GM12872 (cell line): ENCODE results near the gene NIPA2.

ENCODE experiments used
- CTCF ChIP-seq: IDR thresholded peaks from 3 replicates; pipeline ENCODE4 v1.5.1; 2011; ENCODE audit warnings: low read depth, mild to moderate bottlenecking, low read length, moderate library complexity; ENCODE audit not compliant: insufficient read depth

The NIPA2 gene

GRCh38 chr15:22915866-22916515, 77.5 kb downstream of the NIPA2 start:
- no peak for TF ChIP-seq CTCF

DNA sequence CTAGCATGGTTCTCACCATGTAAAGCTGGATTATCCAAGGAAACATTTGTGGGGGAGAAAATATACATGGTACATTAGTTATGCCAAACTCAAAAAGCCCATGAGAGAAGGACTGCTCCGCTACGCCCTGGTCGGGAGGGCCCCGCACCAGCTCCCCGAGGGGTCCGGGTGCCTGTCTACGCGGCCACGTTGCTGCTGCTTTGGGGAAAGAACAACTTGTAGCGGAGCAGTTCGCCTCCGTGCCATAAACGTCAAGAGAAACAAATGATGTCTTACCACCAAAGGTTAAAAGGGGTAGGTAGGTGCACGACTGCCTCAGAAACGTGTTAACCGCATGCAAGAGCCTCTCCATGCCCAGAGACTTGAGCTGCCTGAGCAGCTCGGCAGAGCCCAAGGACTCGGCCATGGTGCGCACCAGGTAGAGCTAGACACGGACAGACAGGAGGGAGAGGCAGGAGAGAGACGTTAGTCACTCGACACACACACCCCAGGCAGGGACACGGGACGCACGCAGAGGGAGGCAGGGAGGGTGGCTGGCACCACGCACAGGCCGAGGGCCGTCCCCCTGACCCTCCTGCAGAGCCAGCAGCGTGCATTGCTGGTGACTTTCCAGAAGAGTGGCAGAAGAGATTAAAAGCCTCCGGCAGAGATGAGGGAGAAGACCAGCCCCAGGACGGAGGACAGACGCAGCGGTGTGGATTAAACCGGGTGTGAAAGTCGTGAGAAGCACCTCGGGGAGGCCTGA, 78.3 kb downstream of the NIPA2 start:
- no peak for TF ChIP-seq CTCF

DNA sequence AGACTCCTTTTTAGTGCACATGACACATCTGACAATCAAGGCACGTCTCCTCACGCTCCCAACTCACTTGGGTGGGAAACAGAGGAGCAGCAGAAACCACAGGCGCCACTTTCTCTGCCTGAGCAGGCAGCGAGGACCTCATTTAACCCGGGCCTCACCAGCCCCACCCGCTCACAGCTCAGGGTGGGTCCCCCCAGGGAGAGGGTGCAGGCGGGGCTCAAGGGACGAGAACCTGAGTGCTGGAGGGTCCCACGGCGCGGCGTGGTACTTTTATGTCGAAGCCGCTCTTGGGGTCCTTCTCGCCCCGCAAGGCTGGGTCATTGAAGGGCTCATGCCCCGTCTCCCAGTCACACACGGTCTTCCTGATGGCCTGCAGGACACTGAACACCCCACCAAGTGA, 79.1 kb downstream of the NIPA2 start:
- TF ChIP-seq CTCF: no peak
